Activated naive CD8-positive, alpha-beta T cell treated with anti-CD3 and anti-CD28 coated beads, Interleukin-2, amount 10 ng/mL, durations not matched to agents 7 days and 5 days (primary cell): Measurements from ENCODE around the gene LMAN1. TPM values are rescaled to one million over a fixed set of nuclear protein-coding genes. Genes with fewer than 3 reads are reported as not detected.

Source experiments
- ATAC-seq: fragments of 150-1000 bp; cut with Tn5 transposase; one replicate; pipeline ENCODE4 v1.10.0; 2021; ENCODE audit warnings: low read depth, moderate library complexity
- POLR2A ChIA-PET: fragments of 350-600 bp; sonication (Branson Sonifier 250); formaldehyde crosslinking; loops from one replicate; lab custom pipeline; 2021; ENCODE audit warnings: antibody characterized with exemption; lab: Charles Lee
- DNase-seq: peaks from one replicate; pipeline ENCODE4 v3.0.0; 2021
- H3K27ac Mint-ChIP-seq: one replicate; pipeline ENCODE4 v1.8.0; 2022; ENCODE audit warnings: mild to moderate bottlenecking, mixed read lengths
- H3K27me3 Mint-ChIP-seq: one replicate; pipeline ENCODE4 v1.8.0; 2022; ENCODE audit warnings: mild to moderate bottlenecking, moderate library complexity, mixed read lengths
- H3K36me3 Mint-ChIP-seq: one replicate; pipeline ENCODE4 v1.8.0; 2021; ENCODE audit warnings: mild to moderate bottlenecking, mixed read lengths
- H3K4me1 Mint-ChIP-seq: one replicate; pipeline ENCODE4 v1.8.0; 2021; ENCODE audit warnings: mixed read lengths
- H3K4me3 Mint-ChIP-seq: one replicate; pipeline ENCODE4 v1.8.0; 2022; ENCODE audit warnings: mild to moderate bottlenecking, moderate library complexity, mixed read lengths
- H3K9me3 Mint-ChIP-seq: one replicate; pipeline ENCODE4 v1.8.0; 2021; ENCODE audit warnings: mixed read lengths
- total RNA-seq, 2 experiments: library from RNA; stranded (reverse); gene quantifications; one replicate each; pipeline ENCODE4 v1.2.3, GENCODE V29; 2021

Gene LMAN1
- 10 to 100 TPM; 56.5 to 58.5 TPM for total RNA-seq

GRCh38 chr18:59358712-59359575 lies at the start of gene LMAN1:
LMAN1 (minus strand) TSS chr18:59359265; CDS start chr18:59359244, 21 bp downstream.
- DNase-seq (peak; percentile 98), ATAC-seq (peak; percentile 97)
- POLR2A ChIA-PET, result interaction anchor here (1.0 to 1.6 kb wide), 3 partner anchors 12 to 37 kb away, joined by 3 to 5 read pairs (median 4); no protein-coding TSS in a partner anchor
- Mint-ChIP-seq H3K4me1 (peaks cover 35% of the 10 kb centered on the region), H3K4me3 (peak within 1 kb of the TSS; percentile 100), H3K27me3 (peaks cover 4% of the 10 kb centered on the region), H3K36me3 (peaks cover 10% of the 10 kb centered on the region), H3K27ac (peak within 1 kb of the TSS; percentile 98), H3K9me3 (no peaks in the 10 kb centered on the region)

GRCh38 chr18:59402432-59403090 lies 43.5 kb upstream of the LMAN1 start:
- DNase-seq, result peak; percentile 69
- Mint-ChIP-seq H3K4me1 (no peaks in the 10 kb centered on the region), H3K4me3 (no peak overlapping the region), H3K27ac (no peak overlapping the region), H3K36me3 (no peaks in the 10 kb centered on the region), H3K27me3 (peaks cover 18% of the 10 kb centered on the region), H3K9me3 (no peaks in the 10 kb centered on the region)
- ATAC-seq, result peak; percentile 93
- POLR2A ChIA-PET, result interaction anchor here (0.7 to 0.9 kb wide), 2 partner anchors 93 to 95 kb away, joined by 4 to 5 read pairs; no protein-coding TSS in a partner anchor

- H3K9me3 Mint-ChIP-seq, result no peaks in the 10 kb centered on the region
- no peaks in the 10 kb centered on the region for H3K36me3 Mint-ChIP-seq
- H3K27me3 Mint-ChIP-seq, result peaks cover 18% of the 10 kb centered on the region
- DNase-seq (no peak), ATAC-seq (no peak)
- no peak overlapping the region for H3K27ac Mint-ChIP-seq
- H3K4me3 Mint-ChIP-seq, result no peak overlapping the region
- POLR2A ChIA-PET, result interaction anchor here (0.7 kb wide), 1 partner anchor 35 kb away, joined by 3 read pairs; no protein-coding TSS in a partner anchor
- H3K4me1 Mint-ChIP-seq, result peaks cover 6% of the 10 kb centered on the region
These were observed 41.3 kb upstream of the LMAN1 start for GRCh38 chr18:59400407-59400806.

- H3K27me3 Mint-ChIP-seq, result peaks cover 30% of the 10 kb centered on the region
- POLR2A ChIA-PET, result interaction anchor here (0.7 to 1.2 kb wide), 2 partner anchors 36 to 1816 kb away, joined by 3 read pairs; no protein-coding TSS in a partner anchor
- no peak overlapping the region for H3K4me3 Mint-ChIP-seq
- no peaks in the 10 kb centered on the region for H3K36me3 Mint-ChIP-seq
- ATAC-seq, result no peak
- no peak for DNase-seq
- no peaks in the 10 kb centered on the region for H3K9me3 Mint-ChIP-seq
- H3K4me1 Mint-ChIP-seq, result peaks cover 10% of the 10 kb centered on the region
- no peak overlapping the region for H3K27ac Mint-ChIP-seq
These were observed 36.4 kb upstream of the LMAN1 start for GRCh38 chr18:59395226-59396175.

GRCh38 chr18:59393381-59393780 lies 34.3 kb upstream of the LMAN1 start:
- Mint-ChIP-seq H3K27me3 (peaks cover 22% of the 10 kb centered on the region), H3K9me3 (no peaks in the 10 kb centered on the region), H3K36me3 (no peaks in the 10 kb centered on the region), H3K4me3 (no peak overlapping the region), H3K4me1 (peaks cover 10% of the 10 kb centered on the region), H3K27ac (no peak overlapping the region)
- POLR2A ChIA-PET, result no interaction called here
- DNase-seq (no peak), ATAC-seq (no peak)

GRCh38 chr18:59388817-59389216 lies 29.8 kb upstream of the LMAN1 start:
- no peak overlapping the region for H3K27ac Mint-ChIP-seq
- H3K9me3 Mint-ChIP-seq, result no peaks in the 10 kb centered on the region
- DNase-seq, result no peak
- H3K27me3 Mint-ChIP-seq, result peaks cover 16% of the 10 kb centered on the region
- H3K4me3 Mint-ChIP-seq, result no peak overlapping the region
- no peaks in the 10 kb centered on the region for H3K4me1 Mint-ChIP-seq
- ATAC-seq, result no peak
- no peaks in the 10 kb centered on the region for H3K36me3 Mint-ChIP-seq
- POLR2A ChIA-PET, result no interaction called here

GRCh38 chr18:59387687-59388565 lies 28.9 kb upstream of the LMAN1 start:
- Mint-ChIP-seq H3K4me3 (no peak overlapping the region), H3K4me1 (no peaks in the 10 kb centered on the region), H3K27me3 (peaks cover 18% of the 10 kb centered on the region), H3K27ac (no peak overlapping the region), H3K9me3 (no peaks in the 10 kb centered on the region), H3K36me3 (no peaks in the 10 kb centered on the region)
- POLR2A ChIA-PET, result no interaction called here
- ATAC-seq, result no peak
- no peak for DNase-seq

- Mint-ChIP-seq H3K4me3 (no peak overlapping the region), H3K4me1 (no peaks in the 10 kb centered on the region), H3K9me3 (no peaks in the 10 kb centered on the region), H3K27me3 (peaks cover 13% of the 10 kb centered on the region), H3K36me3 (no peaks in the 10 kb centered on the region), H3K27ac (no peak overlapping the region)
- DNase-seq (no peak), ATAC-seq (no peak)
- POLR2A ChIA-PET, result no interaction called here
These were observed 28.0 kb upstream of the LMAN1 start for GRCh38 chr18:59386909-59387686.

- DNase-seq, result no peak
- Mint-ChIP-seq H3K27ac (no peak overlapping the region), H3K4me1 (no peaks in the 10 kb centered on the region), H3K27me3 (peaks cover 11% of the 10 kb centered on the region), H3K36me3 (no peaks in the 10 kb centered on the region), H3K4me3 (no peak overlapping the region), H3K9me3 (no peaks in the 10 kb centered on the region)
- POLR2A ChIA-PET, result no interaction called here
- ATAC-seq, result no peak
These were observed 26.1 kb upstream of the LMAN1 start for GRCh38 chr18:59385191-59385590.

GRCh38 chr18:59383851-59384250 lies 24.8 kb upstream of the LMAN1 start:
- POLR2A ChIA-PET, result no interaction called here
- ATAC-seq (no peak), DNase-seq (no peak)
- Mint-ChIP-seq H3K36me3 (no peaks in the 10 kb centered on the region), H3K27me3 (peaks cover 11% of the 10 kb centered on the region), H3K4me1 (no peaks in the 10 kb centered on the region), H3K27ac (no peak overlapping the region), H3K4me3 (no peak overlapping the region), H3K9me3 (no peaks in the 10 kb centered on the region)

GRCh38 chr18:59382383-59382782 lies 23.3 kb upstream of the LMAN1 start:
- Mint-ChIP-seq H3K27ac (no peak overlapping the region), H3K4me3 (no peak overlapping the region), H3K9me3 (no peaks in the 10 kb centered on the region), H3K4me1 (no peaks in the 10 kb centered on the region), H3K27me3 (peaks cover 18% of the 10 kb centered on the region), H3K36me3 (no peaks in the 10 kb centered on the region)
- POLR2A ChIA-PET, result no interaction called here
- ATAC-seq (no peak), DNase-seq (no peak)
